Nephron (organoid): ENCODE results near the gene HEPHL1.

Experiments
- H3K27ac Mint-ChIP-seq, 3 experiments: 2 replicates each; pipeline ENCODE4 v1.8.0; 2020; ENCODE audit warnings: mixed read lengths in 3 of 3, mild to moderate bottlenecking in 2 of 3, moderate library complexity in 1 of 3
- H3K27me3 Mint-ChIP-seq: 2 replicates; pipeline ENCODE4 v1.8.0; 2021; ENCODE audit warnings: low read depth, mild to moderate bottlenecking, moderate library complexity, mixed read lengths
- H3K36me3 Mint-ChIP-seq: 2 replicates; pipeline ENCODE4 v1.8.0; 2020; ENCODE audit warnings: low read depth, mixed read lengths
- H3K4me1 Mint-ChIP-seq: 2 replicates; pipeline ENCODE4 v1.8.0; 2020; ENCODE audit warnings: mixed read lengths
- H3K4me3 Mint-ChIP-seq, 3 experiments: 2 replicates each; pipeline ENCODE4 v1.8.0; 2020; ENCODE audit warnings: mild to moderate bottlenecking in 3 of 3, mixed read lengths in 3 of 3, moderate library complexity in 2 of 3
- H3K9me3 Mint-ChIP-seq: 2 replicates; pipeline ENCODE4 v1.8.0; 2020; ENCODE audit warnings: mixed read lengths
- CTCF ChIP-seq, 3 experiments: fragments of 200-600 bp; sonication (generic); IDR thresholded peaks; one replicate each; pipeline ENCODE4 v1.5.0; 2021; ENCODE audit warnings: antibody characterized with exemption in 3 of 3; ENCODE audit not compliant: unreplicated experiment in 3 of 3

HEPHL1 gene

GRCh38 chr11:94142308-94143281 lies 121.4 kb downstream of the HEPHL1 start:
- TF ChIP-seq CTCF (IDR thresholded peaks at IDR 0.05; ENCODE audit: unreplicated experiment in 3 of 3) = no peak
- H3K4me3 Mint-ChIP-seq = no peak overlapping the region
- H3K9me3 Mint-ChIP-seq = no peaks in the 10 kb centered on the region
- H3K27ac Mint-ChIP-seq = peak overlapping the region in 2 of 3 experiments; percentile 20 to 31
- peaks cover 55% of the 10 kb centered on the region for H3K4me1 Mint-ChIP-seq
- peaks cover 7% of the 10 kb centered on the region for H3K36me3 Mint-ChIP-seq
- H3K27me3 Mint-ChIP-seq = no peaks in the 10 kb centered on the region

- peaks cover 71% of the 10 kb centered on the region for H3K4me1 Mint-ChIP-seq
- peaks cover 7% of the 10 kb centered on the region for H3K36me3 Mint-ChIP-seq
- H3K9me3 Mint-ChIP-seq = no peaks in the 10 kb centered on the region
- H3K27me3 Mint-ChIP-seq = no peaks in the 10 kb centered on the region
- H3K4me3 Mint-ChIP-seq = no peak overlapping the region
- H3K27ac Mint-ChIP-seq = peak overlapping the region in 2 of 3 experiments; percentile 6 to 19
- no peak for TF ChIP-seq CTCF (IDR thresholded peaks at IDR 0.05; ENCODE audit: unreplicated experiment in 3 of 3)
Observed at GRCh38 chr11:94144216-94144615, 123.1 kb downstream of the HEPHL1 start.

GRCh38 chr11:94144664-94145063 lies 123.5 kb downstream of the HEPHL1 start:
- Mint-ChIP-seq H3K27ac (no peak overlapping the region), H3K36me3 (peaks cover 7% of the 10 kb centered on the region), H3K4me3 (no peak overlapping the region), H3K9me3 (no peaks in the 10 kb centered on the region), H3K4me1 (peaks cover 74% of the 10 kb centered on the region), H3K27me3 (no peaks in the 10 kb centered on the region)
- no peak for TF ChIP-seq CTCF (IDR thresholded peaks at IDR 0.05; ENCODE audit: unreplicated experiment in 3 of 3)

- Mint-ChIP-seq H3K27me3 (no peaks in the 10 kb centered on the region), H3K4me3 (no peak overlapping the region), H3K36me3 (peaks cover 7% of the 10 kb centered on the region), H3K9me3 (no peaks in the 10 kb centered on the region), H3K4me1 (peaks cover 73% of the 10 kb centered on the region), H3K27ac (peak overlapping the region in 1 of 3 experiments; percentile 9)
- no peak for TF ChIP-seq CTCF (IDR thresholded peaks at IDR 0.05; ENCODE audit: unreplicated experiment in 3 of 3)
Observed at GRCh38 chr11:94145431-94145830, 124.3 kb downstream of the HEPHL1 start.

- H3K27me3 Mint-ChIP-seq = no peaks in the 10 kb centered on the region
- peaks cover 75% of the 10 kb centered on the region for H3K4me1 Mint-ChIP-seq
- H3K4me3 Mint-ChIP-seq = no peak overlapping the region
- H3K9me3 Mint-ChIP-seq = no peaks in the 10 kb centered on the region
- no peak for TF ChIP-seq CTCF (IDR thresholded peaks at IDR 0.05; ENCODE audit: unreplicated experiment in 3 of 3)
- peaks cover 7% of the 10 kb centered on the region for H3K36me3 Mint-ChIP-seq
- peak overlapping the region in 1 of 3 experiments; percentile 9 for H3K27ac Mint-ChIP-seq
Observed at GRCh38 chr11:94145916-94146315, 124.8 kb downstream of the HEPHL1 start.
